ENCODE results near the gene TMEM147.

GRCh38 chr19:35560677-35561076, 15.3 kb downstream of the TMEM147 start:
- TF ChIP-seq RFX5 (IDR thresholded peaks at IDR 0.05; ENCODE audit: low read depth, low read length) (no peak), CHD1 (IDR thresholded peaks at IDR 0.05; ENCODE audit: low read depth, low read length) (no peak), POLR2A (IDR thresholded peaks at IDR 0.05; ENCODE audit: low read depth, low read length) (no peak), CTCF (conservative IDR thresholded peaks at IDR 0.05; ENCODE audit: low read depth, low read length) (no peak), MAFK (IDR thresholded peaks at IDR 0.05; ENCODE audit: low read depth, low read length) (no peak)
